NCI-H2081 treated with DMSO at 0.1 percent for 48 hours (cell line): Measurements from ENCODE around the gene DCBLD2.

Experiments used
- DNase-seq: peaks from one replicate; lab custom pipeline; 2025; lab: John Stamatoyannopoulos, UW

Gene DCBLD2

DNA sequence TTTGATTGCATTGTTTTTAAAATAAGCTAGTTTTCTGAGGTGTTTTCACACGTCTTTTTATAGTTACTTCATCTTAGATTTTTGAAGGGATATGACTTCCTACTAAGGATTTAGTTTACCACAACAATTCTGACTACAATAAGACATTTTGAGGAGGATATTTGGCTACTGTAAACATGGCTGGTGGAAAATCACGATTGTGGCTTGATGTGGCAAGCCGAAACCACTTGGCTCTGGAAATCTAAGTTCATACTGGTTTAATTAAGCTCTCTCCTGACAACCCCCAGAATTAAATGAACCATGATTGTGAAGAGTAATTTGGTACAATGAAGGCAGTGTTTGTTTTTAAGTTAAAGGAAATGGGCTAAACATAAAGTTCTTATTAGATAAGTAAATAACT lies 107.5 kb downstream of the DCBLD2 start:
- DNase-seq = no peak

DNA sequence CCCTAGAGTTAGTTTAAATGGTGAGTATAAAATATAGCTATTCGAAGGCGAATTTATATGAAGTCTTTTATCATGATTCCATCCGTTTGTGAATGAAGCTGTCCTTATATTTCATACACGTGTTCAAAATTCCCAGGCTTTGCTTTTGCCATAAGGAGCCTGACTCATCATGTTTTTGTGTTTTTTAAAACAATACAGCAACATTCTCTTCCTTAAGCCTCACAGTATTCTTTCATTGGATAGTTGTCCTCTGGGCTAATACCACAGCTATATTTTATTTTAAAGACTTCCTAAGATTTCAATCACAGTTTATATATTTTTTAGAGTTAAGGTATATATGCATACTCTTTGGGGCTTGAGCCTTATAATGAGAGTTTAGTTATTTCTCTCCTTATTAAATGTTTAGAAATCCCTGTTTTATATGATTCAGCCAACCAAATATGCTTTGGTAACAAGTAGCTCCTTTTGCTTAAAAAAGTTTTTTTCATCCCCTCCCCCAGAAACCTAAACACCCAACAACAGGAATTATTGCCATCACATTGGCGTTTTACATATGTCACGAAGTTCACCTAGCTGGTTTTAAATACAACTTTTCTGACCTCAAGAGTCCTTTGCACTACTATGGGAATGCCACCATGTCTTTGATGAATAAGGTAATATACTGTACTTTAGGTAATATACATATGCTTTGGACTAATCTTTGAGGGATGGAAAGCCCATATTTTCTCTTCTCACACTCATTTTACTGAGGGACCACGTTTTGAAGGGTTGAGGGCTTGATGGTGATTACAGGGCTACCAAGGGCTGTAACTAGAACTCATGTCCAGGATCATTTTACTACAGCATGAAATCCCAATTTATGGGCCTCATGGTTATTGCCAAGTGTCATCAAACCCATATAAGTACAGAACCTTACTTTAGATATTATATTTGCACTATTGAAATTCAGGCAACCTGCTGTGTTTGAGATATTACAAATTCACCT lies 109.9 kb downstream of the DCBLD2 start:
- no peak for DNase-seq

DNA sequence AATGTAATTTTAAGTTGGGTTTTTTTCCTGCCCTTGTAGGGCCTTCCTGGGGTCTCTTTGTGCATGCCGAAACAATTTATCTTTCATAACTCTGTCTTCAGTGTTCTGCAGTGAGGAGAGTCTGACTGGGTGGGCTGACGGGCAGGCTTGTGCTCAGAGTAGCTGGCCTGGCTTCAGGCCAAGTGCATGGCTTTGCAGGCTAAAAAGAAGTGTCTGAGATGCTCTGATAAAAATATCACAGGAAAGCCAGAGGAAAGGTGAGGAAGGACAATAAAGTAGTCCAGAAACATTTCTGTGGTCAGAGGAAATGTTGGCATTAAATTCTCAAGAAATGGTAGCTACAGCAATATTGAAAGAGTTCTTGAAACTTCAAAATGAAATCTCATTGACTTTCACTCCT lies 112.8 kb downstream of the DCBLD2 start:
- no peak for DNase-seq

DNA sequence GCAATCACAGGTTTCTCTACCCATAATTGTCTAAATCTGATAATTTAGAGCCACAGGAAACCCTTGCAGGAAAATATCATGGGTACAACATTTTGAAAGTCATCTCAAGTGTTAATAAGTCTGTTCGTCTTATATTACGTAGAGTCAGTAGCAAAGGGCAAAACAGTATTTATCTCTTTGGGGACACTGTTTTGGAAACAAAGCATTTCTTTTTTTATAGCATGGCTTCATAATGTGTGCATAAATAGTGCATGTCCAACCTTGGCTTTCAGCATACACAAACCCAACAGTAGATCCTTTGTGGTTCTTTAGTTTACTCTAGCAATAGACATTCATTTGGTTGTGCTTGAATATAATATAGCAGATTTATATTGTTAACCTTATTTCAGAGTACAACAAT lies 114.3 kb downstream of the DCBLD2 start:
- no peak for DNase-seq

DNA sequence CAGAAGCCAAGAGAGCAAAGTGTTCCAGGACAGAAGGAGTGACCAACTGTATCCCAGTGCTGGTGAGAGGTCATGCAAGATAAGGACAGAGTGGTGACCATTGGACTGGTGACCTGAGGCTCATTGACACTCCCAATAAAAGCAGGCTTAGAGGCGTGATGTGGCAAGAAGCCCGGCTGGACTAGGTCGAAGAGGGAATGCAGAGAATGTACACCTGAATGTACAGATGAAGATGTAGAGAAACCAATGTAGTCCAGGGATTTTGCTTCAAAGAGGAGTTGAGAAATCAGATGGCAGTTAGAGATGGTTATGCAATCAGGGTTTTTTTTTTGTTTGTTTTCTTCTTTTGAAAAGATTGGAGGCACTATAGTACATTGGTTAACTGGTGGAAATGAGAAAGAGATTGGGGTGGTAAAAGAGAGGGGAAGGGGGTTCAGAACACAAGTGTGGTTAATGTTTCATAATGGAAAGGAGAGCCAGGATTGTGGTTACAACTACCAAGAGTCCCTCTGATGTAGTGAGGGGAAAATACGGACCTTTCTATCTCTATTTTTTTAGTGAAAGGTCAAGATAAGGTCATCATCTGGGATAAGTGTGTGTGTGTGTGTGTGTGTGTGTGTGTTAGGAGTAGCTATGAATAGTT lies 115.0 kb downstream of the DCBLD2 start:
- DNase-seq = no peak

DNA sequence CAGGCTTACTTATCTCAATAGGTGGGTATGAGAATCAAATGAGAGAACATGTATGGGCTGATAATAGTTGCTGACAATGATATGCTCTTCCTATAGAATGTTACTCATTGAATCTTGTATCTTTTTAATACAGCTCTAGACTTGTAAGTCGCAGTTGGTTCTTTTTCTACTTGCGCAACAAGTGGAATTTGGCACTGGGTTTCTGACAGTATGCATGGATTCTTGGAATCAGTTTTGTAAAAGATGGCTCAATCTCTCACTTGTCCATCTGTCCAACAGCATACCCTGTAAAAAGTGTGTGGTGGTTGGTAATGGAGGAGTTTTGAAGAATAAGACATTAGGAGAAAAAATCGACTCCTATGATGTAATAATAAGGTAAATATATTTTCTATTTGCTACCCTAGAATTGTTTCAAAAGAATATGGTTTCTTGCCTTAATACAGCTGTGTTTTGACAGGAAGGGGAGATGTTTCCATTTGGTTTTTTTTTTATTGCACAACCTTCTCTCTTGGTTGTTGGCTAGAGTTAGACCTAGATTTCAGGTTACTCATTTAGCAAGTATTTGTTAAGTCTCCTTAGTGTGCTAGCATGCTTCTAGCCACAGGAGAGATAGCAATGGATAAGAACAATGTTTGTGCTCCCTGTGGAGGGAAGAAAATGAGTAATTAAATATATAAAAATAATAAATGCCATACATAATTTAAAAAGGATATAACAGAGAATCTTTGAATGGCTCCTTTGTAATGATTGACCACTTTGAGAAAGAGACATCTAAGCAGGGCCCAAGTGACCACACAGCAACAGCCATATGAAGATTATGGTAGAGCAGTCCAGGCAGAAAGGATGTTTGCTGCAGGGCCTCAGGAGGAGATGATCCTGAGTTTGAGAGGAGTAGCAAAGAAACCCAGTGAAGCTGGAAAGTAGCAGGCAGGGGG lies 116.6 kb downstream of the DCBLD2 start:
- DNase-seq = no peak

DNA sequence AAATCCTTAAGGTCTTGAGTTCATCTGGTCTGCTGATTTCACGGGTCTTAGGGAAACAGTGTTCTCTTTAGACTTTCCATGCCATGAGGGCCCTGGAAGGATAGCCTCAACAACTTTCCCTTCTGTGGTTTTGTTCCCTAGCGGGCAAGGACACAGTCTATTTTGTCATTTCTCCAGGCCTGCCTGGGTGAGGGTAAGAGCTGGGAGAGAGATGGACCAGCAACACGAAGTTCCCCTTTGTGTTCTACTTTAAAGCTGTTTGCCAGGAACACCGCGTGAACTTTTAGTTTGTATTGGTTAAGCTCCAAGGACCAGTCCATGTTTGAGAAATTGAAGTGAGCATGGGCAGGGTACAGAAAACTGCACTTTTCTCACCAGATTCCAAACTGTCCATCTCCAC lies 117.5 kb downstream of the DCBLD2 start:
- DNase-seq = no peak

DNA sequence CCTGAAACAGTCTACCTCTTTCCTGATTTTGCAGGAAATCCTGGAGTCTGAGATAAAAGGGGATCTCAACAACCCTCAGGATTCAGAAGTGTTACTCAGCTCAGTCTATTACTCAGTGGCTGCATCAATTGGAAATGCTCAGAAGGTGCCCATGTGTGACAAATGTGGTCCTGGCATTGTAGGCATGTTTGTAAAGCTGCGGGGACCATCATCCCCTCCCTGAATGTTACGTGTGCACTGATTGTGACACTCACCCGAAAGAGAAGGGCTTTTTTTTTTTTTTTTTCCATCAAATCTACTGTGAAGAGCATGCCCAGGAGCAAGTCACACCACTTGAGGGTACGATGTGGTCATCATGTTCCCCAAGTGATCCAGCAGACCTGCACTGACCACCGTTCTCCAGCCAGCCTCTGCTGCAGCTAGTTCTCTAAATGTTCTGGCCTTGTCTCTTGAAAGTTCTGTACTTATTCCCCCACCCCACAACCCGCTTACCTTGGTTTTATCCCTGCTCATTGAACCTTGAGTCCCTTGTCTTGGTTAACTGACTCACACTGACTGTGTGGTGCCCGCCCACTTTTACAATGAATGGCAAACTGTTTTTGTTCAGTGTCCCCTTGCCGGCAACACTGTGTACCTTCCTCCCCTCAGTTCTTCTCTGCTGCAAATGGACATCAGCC lies 118.5 kb downstream of the DCBLD2 start:
- no peak for DNase-seq

DNA sequence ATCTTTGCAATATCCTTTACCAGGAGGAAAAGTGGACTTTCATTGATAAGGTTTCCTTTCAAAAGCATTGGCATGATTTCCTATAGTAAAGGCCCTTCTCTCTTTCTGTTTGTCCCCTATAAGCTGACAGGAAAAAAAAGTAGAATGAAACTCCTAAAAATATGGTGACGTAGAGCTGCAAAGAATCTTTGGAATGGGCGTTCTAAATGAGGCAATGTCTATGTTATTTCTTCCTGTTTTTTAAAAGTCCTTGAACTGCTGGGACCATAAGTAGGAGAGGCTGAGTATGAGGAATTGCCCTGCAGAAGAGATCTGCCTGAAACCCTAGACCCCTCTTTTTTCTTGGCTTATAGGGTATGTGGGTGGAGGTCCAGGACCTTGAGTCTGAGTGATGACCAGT lies 121.2 kb downstream of the DCBLD2 start:
- DNase-seq = no peak

DNA sequence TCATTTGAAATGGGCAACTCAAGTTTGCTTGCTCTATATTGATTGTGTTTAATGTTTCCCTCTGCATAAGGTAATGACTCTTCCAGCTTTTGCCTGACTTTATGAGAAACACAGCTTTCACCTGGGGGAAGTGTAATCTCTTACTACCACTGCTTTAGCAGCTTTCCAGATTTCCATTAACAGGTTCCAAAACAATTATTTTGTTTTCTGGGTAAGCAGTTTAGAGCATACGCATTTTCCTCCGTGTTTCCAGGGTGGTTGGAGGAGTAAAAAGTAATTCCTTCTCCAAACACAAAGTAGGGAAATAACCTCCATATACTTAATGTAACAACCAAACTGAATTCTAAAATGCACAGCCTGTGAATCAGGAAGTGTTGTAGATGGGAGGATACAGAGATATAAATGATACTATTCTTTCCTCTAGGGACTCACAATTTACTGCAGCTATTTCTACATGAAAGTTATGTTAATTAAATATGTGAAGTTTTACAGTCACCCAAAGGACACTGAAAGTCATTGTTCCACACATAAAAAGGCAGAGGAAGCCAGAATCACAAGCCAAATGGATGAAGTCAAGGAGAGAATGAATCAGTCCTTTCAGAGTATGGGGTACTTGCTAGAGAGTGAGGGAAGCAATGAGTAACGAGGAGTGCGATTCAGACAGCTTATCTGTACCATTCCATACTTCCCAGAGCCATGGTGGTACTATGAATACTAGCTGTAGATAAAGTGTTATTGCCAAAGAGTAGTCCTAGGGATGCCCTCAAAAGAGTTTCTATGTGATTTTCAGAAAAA lies 121.8 kb downstream of the DCBLD2 start:
- DNase-seq = no peak

DNA sequence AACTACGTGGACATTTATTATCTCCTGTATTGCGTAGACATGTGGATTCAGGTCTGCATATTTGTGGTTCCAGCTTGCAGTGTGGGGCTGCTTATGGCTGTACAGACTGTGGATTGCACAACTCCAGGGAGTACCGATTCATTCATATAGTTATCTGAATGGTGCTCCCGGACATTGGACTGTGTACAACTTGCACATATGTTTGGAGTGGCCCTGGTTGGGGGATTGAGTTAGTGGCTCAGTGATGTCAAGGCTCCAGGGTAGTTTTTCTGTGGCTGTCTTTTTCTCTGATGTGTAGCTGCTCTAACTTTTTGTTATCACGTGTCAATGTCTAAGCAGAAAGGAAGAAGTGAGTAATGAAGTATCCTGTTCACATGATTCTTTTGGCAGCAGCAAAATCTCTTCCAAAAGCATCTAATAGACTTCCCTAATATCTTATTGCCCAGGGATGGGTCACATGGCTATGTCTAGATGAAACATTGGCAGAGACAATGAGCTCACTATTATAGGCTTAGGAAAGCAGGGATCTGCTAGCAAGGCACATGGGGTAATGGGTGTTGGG lies 122.6 kb downstream of the DCBLD2 start:
- no peak for DNase-seq

DNA sequence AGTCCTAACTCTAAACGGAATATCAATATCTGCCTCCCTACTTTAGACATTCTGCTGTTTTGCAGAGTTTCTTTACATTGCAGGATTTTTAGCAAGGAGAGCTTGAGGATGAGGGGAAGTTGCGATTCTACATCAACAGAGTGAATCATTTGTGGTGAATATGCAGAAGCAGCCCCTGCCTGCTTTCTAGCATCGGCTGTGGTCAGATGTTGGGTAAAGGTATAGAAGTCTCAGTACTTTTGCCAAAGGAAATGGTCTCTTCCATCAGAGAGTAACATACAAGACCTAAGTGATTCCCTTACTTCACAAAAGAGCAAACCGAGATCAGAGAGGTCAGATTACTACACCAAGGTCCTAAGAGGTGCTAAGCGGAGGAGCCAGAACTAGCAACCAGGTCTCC lies 123.1 kb downstream of the DCBLD2 start:
- no peak for DNase-seq

DNA sequence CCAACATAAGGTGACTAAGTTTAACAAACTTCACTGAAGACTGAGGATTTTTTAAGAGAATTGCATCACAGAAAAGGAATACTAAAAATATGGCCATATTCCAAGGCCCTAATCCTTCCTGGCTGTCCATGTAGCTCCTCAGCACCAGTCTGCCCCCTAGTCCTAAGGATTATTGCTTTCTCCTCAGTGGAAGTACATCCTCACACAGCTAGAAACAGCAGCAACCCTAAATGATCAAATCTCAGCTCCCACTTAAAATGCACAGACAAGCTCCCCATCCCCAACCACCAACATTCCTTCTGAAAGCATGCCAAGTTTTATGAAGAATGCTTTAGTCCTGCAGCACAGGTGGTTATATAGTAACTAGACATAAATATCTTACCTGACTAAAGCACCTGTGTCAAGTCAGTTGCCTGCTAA lies 123.7 kb downstream of the DCBLD2 start:
- no peak for DNase-seq

DNA sequence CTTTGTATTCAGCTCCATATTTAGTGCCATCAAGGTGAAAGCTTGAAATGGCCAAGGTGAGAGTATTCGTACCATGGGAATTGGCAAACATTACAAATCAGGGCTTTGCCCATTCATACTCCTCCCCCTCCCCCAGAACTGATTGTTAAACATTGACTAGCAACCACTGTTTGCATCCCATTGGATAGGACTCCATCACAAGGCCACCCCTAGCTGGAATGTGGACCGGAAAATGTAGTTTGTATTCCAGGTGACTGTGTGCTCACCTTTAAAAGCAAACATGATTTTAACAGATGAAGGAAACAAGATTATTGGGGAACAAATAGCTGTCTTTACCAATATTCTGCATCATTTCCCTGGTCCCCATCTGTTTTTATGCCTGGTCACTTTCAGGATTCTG lies 124.2 kb downstream of the DCBLD2 start:
- no peak for DNase-seq

DNA sequence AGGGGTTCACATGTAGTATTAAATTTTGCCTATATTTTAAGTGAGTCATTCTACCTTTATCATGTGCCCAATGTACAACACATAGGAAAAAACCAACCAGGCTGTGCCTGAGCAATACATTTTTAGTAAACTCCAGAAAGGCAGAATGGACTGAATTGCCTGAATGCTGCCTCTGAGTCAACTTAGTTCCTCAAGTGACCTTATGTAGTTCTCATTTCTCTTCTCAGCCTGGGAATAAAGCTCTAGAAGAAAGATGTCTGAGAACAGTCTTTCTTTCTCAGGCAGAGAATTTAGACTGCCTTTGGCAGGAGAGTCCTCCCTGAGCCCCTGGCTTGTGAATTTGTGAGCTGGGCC lies 125.4 kb downstream of the DCBLD2 start:
- no peak for DNase-seq

DNA sequence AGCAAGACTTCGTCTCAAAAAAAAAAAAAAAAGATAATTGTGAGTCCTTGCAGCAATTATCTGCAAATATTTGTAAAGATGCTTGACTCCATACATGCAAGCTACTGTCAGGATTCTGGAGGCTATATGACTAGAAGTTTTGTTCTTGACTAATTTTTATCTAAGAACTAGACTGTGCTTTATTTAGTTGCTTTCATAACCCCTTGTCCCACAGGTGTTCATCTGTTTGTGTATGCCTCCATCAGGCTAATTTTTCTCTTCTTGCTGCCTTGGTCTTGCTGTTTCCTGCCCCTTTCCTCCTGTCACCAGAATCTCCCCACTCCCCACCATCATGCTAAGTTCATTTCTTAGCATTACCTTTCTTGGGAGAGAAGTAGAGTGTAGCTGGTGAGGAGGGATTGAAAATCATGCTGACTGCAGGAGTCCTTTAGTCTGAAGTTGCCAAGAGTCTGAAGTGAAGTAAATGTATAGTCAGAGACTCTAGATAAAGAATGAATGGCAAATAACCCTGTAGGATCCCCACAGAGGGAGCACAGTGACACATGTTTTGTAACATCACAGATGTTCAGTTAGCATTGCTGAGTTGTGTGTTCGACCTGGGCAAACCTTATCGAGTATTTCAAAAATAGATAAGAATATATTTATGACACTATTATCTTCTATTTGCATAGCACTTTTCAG lies 125.9 kb downstream of the DCBLD2 start:
- no peak for DNase-seq

DNA sequence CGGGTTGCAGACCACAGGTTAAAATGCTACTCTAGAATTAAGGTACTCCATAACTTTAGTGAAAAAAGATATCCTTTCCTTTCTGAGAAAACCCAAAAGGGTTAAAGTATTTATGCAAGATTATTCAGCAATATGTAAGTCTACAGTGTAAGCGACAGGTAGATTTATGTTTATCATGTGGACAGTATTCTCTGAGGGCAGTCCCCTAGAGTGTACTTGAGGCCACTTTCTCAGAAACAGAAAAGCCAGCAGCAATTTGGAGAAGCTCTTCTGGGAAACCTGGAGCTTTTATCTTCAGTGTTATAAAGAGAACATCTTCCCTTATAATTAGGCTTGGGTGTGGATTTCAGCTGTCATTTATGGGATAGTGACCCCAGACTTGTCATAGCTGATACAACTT lies 129.5 kb downstream of the DCBLD2 start:
- DNase-seq = no peak

DNA sequence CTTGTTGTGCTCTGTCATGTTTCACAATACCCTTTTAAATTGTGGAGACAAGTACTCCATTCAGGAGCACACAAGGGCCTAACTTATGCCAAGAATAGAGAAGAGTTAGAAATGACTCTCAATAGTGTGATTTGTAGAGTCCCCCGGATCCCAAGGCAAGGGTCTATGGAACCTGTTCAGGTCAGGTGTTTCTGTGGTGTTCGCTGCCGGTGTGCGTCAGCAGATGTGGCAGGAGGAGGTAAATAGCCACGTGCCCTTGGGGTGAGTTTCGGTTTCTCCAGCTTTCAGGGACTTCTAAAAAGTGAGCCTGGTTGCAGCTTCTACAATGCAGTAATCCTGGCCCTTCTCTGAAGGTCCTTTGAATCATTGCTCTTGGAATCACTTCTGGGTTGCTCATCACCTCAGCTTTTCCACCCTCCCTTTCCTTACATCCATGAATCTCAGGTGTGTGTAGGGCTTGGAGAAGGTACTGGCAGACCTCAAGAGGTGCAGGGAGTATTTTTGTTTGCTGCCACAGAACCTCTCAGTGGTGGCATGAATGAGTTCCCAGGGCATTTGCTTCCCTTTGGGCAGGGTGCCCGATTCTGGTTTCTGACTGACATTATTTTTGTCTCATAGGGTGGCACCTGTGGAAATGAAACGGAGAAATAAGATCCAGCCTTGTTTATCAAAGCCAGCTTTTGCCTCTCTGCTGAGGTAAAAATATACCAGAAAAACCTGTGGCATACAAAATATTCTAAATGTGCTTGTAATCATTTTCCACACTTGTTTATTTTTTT lies 131.0 kb downstream of the DCBLD2 start:
- no peak for DNase-seq

DNA sequence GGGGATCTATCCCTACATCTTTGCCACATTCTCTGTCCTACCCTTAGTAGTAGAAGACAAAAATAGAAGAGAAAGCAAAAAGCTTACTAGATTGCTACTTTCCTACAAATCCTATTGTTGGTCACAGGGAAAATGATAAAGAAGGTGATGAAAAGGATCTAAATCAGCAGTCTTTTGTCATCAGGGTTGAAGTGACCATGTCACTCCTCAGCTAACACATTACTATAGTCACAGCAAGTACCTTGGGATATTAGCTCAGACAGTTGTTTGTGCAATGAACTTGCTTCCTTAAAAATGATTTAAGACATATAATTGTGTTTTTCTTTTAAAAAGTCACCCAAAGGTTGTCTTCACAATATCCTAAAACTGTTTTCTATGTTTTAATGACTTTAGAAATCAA lies 132.0 kb downstream of the DCBLD2 start:
- no peak for DNase-seq
